ENCODE results near the gene TSPAN9. TPM values are rescaled to one million over a fixed set of nuclear protein-coding genes. Genes with fewer than 3 reads are reported as not detected.

Gene TSPAN9
- total RNA-seq, 1 donor from 2014 or later = 20.5 TPM

DNA sequence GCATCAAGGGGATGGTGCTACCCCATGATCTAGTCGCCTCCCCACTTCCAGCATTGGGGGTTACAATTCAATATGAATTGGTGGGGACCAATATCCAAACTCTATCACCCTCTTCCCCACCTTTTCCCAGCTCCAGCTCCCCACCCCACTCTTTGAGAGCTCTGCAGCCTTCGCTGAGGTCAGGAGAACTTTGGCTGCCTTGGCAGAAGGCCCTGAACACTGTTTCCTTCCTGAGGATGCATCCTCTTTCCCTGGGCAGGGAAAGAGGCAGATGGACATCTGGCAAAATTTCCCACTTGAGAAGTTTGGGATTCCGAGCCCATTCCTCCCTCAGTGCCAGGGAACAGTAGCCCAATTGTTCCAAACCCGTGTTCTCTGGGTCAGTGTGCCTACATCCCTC, 169.1 kb downstream of the TSPAN9 start:
- H3K4me3 ChIP-seq (ENCODE audit: low read depth, low read length) = no peak overlapping the region
- DNase-seq (ENCODE audit: low read depth) = no peak
- no peak for TF ChIP-seq CTCF (conservative IDR thresholded peaks at IDR 0.05; ENCODE audit: low read depth, low read length)

DNA sequence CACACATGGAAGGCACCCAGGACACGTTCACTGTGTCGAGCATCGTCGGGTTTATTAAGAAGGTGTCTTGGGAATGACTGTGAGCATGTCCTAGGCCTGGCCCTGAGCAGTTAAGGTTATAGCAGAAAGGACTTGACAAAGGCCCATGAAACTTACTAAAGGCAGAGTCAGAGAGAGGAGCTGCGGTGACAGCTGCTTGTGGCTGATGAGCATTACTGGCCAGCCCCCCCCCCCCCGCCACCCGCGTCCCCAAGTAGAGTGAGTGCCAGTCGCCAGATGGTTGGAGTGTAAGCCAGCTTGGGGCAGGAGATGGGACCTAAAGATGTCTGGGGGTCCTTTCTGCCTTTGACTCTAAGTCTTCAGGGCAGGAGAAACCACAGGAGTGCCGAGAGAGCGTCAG, 169.9 kb downstream of the TSPAN9 start:
- DNase-seq (ENCODE audit: low read depth) = no peak
- TF ChIP-seq CTCF (conservative IDR thresholded peaks at IDR 0.05; ENCODE audit: low read depth, low read length) = no peak
- no peak overlapping the region for H3K4me3 ChIP-seq (ENCODE audit: low read depth, low read length)

GRCh38 chr12:3247629-3248161, 170.5 kb downstream of the TSPAN9 start:
- no peak for DNase-seq (ENCODE audit: low read depth)
- TF ChIP-seq CTCF (conservative IDR thresholded peaks at IDR 0.05; ENCODE audit: low read depth, low read length) = no peak
- no peak overlapping the region for H3K4me3 ChIP-seq (ENCODE audit: low read depth, low read length)

DNA sequence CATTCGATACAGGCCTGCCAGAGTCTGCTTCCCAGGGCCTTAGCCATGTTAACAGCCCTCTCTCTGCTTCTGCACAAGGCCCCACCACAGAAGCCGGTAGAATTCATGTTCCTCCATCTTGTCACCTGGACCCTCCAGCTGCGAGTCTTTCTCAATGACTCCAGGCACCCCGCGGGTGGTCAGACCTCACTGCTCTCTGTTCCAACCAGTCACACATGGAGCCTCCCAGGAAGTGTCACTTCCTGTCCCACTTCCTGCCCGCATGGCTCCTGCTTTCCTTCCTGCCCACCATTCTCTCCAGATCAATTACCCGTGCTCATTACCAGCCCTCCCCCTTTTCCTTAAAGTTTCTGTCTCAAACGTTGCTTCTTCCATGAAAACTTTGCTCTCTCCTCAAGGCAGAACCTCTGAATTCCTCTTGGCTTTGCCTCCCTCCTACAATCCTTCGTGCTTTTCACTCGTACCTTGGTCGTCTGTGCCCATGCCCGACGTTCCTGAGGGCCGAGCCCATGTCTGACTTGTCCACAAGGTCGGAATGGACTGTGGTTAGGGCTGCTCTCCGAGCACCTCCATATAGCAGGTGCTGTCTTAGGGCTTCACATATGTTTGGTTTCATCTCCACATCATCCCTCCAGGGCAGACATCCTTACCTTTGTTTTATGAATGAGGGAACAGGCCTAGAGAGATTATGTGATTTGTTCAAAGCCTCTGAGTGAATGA, 172.1 kb downstream of the TSPAN9 start:
- no peak for TF ChIP-seq CTCF (conservative IDR thresholded peaks at IDR 0.05; ENCODE audit: low read depth, low read length)
- H3K4me3 ChIP-seq (ENCODE audit: low read depth, low read length) = no peak overlapping the region
- DNase-seq (ENCODE audit: low read depth) = no peak

GRCh38 chr12:3250034-3250433, 172.9 kb downstream of the TSPAN9 start:
- H3K4me3 ChIP-seq (ENCODE audit: low read depth, low read length) = no peak overlapping the region
- no peak for TF ChIP-seq CTCF (conservative IDR thresholded peaks at IDR 0.05; ENCODE audit: low read depth, low read length)
- DNase-seq (ENCODE audit: low read depth) = no peak

DNA sequence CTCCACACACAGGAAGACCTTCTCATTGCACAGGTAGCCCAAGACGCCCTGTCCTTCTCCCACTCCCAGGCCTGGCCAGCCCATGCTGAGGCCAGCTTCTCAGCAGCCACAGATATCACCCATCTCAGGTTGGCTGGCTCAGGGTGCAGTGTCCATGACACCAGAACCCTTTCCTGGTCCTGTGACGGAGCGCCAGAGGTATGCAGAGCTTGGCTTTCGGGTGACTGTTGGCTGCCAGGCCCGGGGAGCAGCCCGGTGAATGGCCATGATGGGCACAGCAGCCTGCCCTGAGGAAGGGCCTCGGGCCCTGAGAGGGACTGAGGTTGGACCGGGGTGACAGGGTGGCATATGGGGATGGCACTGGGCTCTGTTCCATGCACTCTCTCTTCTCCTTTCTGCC, 173.4 kb downstream of the TSPAN9 start:
- H3K4me3 ChIP-seq (ENCODE audit: low read depth, low read length) = no peak overlapping the region
- TF ChIP-seq CTCF (conservative IDR thresholded peaks at IDR 0.05; ENCODE audit: low read depth, low read length) = no peak
- no peak for DNase-seq (ENCODE audit: low read depth)

- TF ChIP-seq CTCF (conservative IDR thresholded peaks at IDR 0.05; ENCODE audit: low read depth, low read length) = no peak
- H3K4me3 ChIP-seq (ENCODE audit: low read depth, low read length) = no peak overlapping the region
- no peak for DNase-seq (ENCODE audit: low read depth)
Measured at GRCh38 chr12:3251067-3251466, 173.9 kb downstream of the TSPAN9 start.
